EL (cell line): Measurements from ENCODE around the gene FBXW9.
"Not testable (repeated sequence)": the region's sequence is repeated elsewhere in the genome, so short reads cannot be mapped to it uniquely, and the experiment has no call there.

Source experiments
- DNase-seq: peaks from one replicate; pipeline ENCODE4 v3.0.0-alpha.2; 2016

FBXW9 gene

DNA sequence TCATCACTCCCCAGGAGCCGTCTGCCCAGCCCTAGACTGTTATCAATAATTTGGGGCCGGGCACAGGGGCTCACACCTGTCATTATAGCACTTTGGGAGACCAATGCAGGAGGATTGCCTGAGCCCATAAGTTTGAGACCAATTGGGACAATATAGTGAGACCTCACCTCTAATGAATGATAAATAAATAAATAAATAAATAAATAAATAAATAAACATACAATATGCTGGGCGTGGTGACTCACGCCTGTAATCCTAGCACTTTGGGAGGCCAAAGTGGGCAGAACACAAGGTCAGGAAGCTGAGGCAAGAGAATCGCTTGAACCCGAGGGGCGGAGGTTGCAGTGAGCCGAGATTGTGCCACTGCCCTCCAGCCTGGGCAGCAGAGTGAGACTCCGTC is 16.9 kb upstream of the FBXW9 start:
- not testable (repeated sequence) for DNase-seq

- not testable (repeated sequence) for DNase-seq
Measured at GRCh38 chr19:12712077-12712476, 15.6 kb upstream of the FBXW9 start.

- DNase-seq, result no peak
Measured at GRCh38 chr19:12711187-12711586, 14.8 kb upstream of the FBXW9 start.

DNA sequence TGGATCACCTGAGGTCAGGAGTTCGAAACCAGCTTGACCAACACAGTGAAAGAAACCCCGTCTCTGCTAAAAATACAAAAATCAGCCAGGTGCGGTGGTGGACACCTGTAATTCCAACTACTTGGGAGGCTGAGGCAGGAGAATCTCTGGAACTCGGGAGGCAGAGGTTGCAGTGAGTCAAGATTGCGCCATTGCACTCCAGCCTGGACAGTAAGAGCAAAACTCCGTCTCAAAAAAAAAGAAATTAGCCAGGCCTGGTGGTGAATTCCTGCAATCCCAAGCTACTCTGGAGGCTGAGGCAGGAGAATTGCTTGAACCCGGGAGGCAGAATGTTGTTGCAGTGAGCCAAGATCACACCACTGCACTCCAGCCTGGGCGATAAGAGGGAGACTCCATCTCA is 12.2 kb upstream of the FBXW9 start:
- no peak for DNase-seq

DNA sequence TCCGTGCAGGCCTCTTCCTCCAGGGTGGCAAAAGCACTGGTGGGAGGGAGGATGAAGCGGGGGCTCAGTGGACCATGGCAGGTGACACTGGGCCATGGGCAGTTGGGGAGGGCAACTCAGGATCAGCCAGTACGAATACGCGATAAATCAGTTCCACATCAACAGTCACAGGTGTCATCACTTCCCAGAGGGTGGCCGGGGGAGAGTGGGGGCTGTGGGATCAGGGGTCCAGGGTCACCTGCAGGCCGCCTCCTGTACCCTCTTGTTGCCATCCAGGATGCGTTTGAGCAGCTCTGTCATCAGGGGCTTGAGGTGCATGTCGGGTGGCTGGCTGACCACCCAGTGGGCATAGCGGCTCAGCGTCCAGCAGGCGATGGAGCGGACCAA is 9.9 kb upstream of the FBXW9 start:
- no peak for DNase-seq

DNA sequence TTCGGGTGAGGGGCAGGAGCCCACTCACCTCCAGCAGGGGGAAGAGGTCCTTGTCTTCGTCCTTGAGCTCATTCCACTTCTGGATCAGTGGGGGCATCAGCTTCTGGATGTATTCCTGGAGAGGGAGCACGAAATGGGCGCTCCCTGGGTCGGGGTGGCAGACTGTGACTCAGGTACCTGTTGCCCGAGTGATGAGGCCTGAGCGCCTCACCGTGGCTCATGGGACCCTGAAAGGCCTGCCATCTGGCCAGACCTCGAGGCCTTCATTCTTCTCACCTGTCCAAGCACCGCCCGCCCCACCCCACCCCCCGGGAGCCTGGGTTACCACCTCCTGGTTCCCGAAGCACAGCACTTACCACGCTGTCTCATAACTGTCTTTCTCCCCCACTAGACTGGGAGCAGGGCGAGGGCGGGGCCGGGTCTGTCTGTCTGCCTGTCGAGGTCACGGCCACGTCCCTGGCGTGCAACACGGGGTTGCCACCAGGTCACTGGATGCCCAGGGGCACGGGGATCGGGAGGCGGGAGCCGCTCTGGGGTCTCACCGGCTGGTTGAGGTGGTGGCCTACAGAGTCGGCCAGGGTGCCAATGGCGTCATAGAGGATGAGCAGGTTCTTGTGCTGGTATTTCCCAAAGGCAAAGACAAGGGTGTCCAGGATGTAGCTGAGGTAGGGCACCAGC is 9.4 kb upstream of the FBXW9 start:
- DNase-seq, result no peak

DNA sequence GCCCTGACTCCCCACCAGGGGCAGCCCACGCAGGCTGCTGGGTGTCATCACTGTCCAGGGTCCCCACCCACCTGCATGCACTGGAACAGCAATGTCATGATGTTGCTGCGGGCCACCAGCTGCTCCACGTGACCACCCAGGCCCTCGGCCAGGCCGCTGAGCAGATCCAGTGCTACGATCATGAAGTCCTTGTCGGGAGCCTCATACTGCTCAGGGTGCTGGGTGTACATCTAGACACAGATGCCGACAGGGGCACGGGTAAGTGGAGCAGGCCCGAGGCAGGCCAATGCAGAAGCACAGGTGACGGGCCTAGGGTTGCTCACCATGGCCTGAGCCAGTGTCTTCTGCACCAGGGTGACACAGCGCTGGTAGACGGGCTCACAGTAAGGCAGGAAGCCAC is 8.7 kb upstream of the FBXW9 start:
- no peak for DNase-seq

DNA sequence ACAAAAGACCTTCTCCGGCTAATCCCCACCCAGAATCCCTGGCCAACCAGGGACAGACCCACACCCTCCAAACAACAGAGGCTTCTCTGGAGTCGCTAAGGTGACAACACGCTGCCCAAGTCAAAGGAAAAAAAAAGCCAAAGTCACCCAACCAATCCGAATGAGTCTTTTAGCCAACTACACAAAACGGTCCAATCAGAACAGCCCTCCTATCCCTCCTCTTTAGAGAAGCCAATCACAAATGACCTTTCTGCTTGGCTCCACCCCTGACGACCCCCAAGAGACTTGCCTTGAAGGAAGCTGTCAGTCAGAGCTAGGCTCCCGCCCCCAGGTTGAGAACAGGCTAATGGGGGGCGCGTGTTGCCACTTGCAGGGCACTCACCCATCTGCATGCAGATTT is 6.6 kb upstream of the FBXW9 start:
- DNase-seq, result peak; percentile 39

DNA sequence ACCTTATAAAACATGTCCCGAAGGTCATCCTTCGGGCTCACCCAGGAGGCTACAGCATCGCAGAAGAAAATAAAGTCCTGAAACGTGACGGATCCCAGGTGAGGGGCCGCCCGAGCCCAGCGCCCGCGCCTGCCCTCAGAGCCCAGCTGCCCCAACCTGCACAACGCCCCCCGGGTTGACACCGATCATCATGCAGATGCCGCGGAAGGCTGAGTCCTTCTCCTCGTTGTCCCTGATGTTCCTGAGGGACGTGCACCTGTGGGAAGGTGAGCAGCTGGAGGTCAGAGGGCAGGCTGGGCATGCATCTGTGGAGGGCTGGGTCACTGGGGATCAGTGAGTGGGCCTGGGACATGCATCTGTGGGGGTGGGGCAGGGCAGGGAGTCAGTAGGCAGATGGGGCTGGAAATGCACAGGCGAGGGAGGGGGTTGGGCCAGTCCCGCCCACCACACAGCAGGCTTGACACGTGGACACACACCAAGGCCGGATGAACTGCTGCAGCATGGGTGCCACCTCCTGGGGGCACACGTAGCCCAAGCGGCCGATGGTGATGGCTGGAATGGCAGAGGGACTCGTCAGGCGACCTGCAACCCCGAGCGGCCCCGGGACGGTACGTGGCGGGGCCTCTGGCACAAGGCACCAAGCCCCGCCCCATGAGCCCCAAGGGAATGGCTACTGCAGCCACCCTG is 5.3 kb upstream of the FBXW9 start:
- no peak for DNase-seq

- DNase-seq, result no peak
Measured at GRCh38 chr19:12698138-12698537, 1.7 kb upstream of the FBXW9 start.

- DNase-seq, result not testable (repeated sequence)
Measured at GRCh38 chr19:12697425-12697824, 994 bp upstream of the FBXW9 start.

- DNase-seq, result no peak
Measured at GRCh38 chr19:12695997-12696365, 450 bp downstream of the FBXW9 start.

DNA sequence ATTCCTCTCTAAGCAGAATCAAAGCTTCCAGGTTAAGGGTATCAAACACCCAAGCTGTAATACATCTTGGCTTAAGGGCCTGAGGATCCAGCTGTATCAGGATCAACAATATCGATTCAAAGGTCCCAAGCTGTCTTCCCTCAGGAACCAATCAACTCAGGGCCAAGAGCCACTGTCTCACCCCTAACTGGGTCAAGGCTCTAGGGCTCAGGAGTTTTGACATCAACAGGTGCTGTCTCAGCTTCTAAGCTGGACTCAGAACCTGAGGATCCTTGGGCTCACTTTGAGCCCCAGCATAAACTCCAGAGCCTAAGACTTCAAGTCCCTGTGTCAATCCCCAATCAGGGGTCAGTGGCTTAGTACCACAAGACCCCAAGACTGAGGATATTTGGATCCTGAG is 917 bp downstream of the FBXW9 start:
- DNase-seq, result no peak

- no peak for DNase-seq
Measured at GRCh38 chr19:12695096-12695495, 1.3 kb downstream of the FBXW9 start.

DNA sequence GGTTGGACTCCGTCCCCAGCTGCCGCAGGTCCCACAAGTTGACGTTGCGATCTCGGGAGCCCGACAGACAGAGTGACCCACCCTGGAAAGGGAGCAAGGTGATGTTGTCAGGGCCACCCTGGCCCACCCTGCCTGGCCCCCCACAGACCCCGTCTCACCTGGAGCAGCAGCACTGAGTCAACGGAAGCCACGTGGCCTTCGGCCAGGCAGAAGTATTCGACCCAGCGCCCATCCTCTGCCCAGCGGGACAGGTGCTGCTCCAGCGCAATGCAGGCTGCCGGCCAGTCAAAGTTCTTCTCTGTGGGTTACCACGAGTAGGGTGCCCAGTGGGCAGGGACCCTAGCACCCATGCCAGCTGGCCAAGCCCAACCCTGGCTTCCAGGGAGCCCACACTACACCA is 1.8 kb downstream of the FBXW9 start:
- DNase-seq, result no peak

DNA sequence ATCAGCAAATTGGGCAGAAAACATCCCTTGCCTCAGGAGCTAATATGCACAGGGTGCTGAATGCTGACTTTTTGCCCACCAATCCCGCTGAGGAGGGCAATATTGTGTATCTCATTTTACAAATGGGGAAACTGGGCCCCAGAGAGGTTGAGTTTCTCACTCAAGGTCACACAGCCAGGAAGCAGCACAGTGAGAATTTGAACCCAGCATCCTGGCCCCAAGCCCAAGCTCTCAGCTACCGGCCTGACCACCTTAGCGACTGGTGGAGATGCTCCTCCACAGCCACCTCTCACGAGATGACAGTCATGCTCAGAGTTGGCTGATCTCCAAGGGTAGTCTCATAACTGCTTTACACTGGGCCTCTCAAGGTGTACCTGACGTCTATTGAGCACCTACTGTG is 3.5 kb downstream of the FBXW9 start:
- DNase-seq, result no peak

DNA sequence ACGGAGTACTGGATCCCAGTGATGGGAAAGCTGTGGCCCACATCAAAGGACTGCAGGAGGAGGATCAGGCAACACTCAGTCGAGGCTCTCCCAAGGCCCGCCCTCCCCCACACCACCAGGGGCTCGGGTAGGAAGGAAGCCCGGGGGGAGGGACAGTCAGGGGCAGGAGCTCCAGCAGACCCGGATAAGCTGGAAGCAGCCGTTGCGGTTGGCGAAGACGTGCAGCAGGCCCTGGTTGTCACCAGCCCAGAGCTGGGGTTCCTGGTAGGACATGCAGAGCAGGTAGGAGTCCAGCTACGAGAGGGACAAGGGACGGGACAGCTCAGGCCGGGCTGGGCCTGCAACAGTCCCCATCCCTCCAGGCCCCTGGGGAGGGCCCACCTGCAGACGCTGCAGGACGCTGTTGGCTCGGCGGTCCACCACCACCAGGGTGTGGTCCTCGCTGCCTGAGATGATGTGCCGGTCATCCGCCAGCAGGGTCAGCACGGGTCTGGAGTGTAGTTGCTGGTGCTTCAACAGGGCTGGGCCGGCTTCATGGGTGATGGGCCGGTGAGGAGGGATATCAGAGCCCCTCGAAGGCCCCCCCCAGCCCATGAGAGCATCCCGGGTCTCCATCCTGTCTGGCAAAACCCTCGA is 6.7 kb downstream of the FBXW9 start:
- DNase-seq, result no peak

DNA sequence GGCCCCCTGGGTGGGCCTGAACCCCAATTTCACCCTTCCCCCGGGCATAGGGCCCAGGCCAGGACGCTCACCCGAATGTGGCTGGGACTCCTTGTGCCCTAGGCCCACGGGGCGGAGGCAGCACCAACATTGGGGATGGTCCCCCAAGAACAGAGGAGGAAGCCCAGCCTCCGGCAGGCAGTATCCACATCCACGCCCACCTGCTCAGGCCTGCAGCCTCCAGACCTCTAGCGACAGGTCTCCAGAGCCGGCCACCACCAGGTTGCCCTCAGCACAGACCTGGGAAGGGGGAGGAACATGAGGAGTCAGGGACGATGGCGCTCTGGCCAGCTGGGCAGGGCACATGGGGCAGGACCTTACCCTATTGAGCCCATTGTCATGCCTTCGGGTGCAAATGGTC is 7.4 kb downstream of the FBXW9 start:
- no peak for DNase-seq

GRCh38 chr19:12687496-12688196 is 8.8 kb downstream of the FBXW9 start, which contains the start of gene GNG14:
GNG14 (plus strand) TSS chr19:12687998; CDS start chr19:12688049, 51 bp downstream.
- DNase-seq, result no peak

DNA sequence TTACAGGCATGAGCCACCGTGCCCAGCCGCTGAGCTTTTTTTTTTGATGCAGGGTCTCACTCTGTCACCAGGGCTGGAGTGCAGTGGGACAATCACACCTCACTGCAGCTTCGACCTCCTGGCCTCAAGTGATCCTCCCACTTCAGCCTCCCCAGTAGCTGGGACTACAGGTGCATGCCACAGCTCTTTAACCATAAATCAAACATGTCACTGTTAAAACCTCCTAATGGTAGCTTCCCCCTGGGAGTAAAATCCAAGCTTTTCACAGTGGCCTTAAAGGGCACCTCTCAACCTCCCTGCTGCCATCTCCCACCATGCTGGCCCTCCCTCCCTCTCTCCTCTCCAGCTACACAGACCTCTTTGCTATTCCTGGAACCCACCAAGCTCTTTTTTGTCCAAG is 10.6 kb downstream of the FBXW9 start:
- no peak for DNase-seq

- DNase-seq, result peak; percentile 99
Measured at GRCh38 chr19:12681074-12681987, 15.1 kb downstream of the FBXW9 start, which contains the start of gene DHPS. DHPS (minus strand) TSS chr19:12681880; CDS start chr19:12681766, 114 bp downstream.

- DNase-seq, result no peak
Measured at GRCh38 chr19:12680034-12680433, 16.4 kb downstream of the FBXW9 start.
